RWPE1 (cell line): ENCODE results near the gene TP53TG5.
A peak's percentile ranks its signal among the peaks of the same experiment; 100 is the strongest.

ENCODE experiments used
- CTCF ChIA-PET: fragments of 350-600 bp; sonication (Branson Sonifier 250); formaldehyde crosslinking; extraction: SDS; loops from one replicate; lab custom pipeline; 2021; lab: Yijun Ruan, JAX
- POLR2A ChIA-PET: fragments of 400-600 bp; formaldehyde crosslinking; extraction: SDS; loops from one replicate; lab custom pipeline; 2020; ENCODE audit warnings: antibody characterized with exemption; ENCODE audit not compliant: low non-redundant PET; lab: Yijun Ruan, JAX
- DNase-seq: peaks from one replicate; pipeline ENCODE4 v3.0.0; 2012; ENCODE audit warnings: low spot score
- H3K27ac ChIP-seq: fragments of 450-650 bp; 2 replicates; pipeline ENCODE4 v1.5.1; 2017
- CTCF ChIP-seq: fragments of 450-650 bp; conservative IDR thresholded peaks from 2 replicates; pipeline ENCODE4 v1.5.1; 2017; ENCODE audit warnings: low read depth, mild to moderate bottlenecking

The TP53TG5 gene

DNA sequence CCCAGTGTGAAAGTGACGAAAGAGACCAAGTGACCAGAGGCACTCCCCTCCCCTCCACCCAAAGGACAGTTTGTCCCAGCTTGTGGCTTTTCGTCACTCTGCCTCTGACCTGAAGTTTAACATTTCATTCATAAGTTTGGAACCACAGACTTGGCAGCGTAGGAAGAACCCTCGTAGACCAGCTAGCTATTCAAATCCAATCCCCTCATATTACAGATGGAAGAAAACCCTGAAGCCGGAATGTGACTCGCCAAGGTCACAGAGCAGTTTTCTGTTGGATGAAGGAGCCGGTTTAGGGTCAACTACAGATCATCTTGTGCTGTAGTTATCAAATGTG, 19.1 kb downstream of the TP53TG5 start:
- TF ChIP-seq CTCF: no peak
- CTCF ChIA-PET: interaction anchor here (0.7 to 8.5 kb wide), 6 partner anchors 10 to 699 kb away, joined by 3 to 65 read pairs (median 4); no protein-coding TSS in a partner anchor
- POLR2A ChIA-PET: interaction anchor here (0.5 to 1.0 kb wide), 2 partner anchors 21 to 567 kb away, joined by 4 read pairs; no protein-coding TSS in a partner anchor
- peak overlapping the region; percentile 83 for H3K27ac ChIP-seq
- DNase-seq: no peak

DNA sequence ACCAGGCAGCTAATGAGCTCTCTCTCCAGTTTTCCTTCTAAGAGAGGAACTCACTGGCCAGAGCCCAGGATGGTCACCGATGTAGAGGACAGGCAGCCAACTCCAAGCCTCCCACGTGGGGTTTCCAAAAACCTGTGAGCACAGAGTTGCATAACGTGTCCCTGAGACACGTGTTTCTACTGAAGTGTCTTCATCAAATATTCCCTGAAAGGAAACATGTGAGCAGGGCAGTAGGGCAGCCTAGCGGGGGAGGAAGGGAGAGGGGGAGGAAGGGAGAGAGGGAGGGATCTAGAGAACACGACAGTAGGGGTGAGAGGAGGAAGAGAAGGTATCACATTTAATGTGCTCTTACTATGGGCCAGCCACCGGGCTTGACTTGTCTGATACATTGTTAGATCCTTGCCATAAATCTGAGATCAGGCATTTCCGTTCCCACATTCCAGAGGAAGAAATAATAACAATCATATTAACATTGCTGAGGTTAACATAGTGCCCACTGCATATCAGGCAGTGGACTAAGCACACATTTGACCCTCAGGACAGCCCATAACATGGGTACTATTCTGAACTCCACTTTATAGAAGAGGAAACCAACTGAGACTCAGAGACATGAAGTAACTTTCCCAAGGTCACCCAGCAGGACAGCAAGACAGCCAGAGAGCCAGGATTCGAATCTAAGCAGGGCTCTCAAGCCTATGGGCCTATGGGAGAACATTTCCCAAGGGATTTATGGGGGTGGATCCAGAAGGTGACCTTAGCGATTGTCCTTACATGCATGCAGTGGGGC, 19.6 kb downstream of the TP53TG5 start:
- ChIA-PET CTCF (interaction anchor here (0.9 to 8.5 kb wide), 4 partner anchors 9 to 262 kb away, joined by 3 to 65 read pairs (median 4); no protein-coding TSS in a partner anchor), POLR2A (interaction anchor here (0.5 to 2.0 kb wide), 4 partner anchors 10 to 567 kb away, joined by 3 to 14 read pairs (median 4); partner anchors contain the start of gene SDC4)
- TF ChIP-seq CTCF: no peak
- peak overlapping the region; percentile 83 for H3K27ac ChIP-seq
- no peak for DNase-seq

GRCh38 chr20:45355209-45356084, 22.7 kb downstream of the TP53TG5 start:
- no peak for TF ChIP-seq CTCF
- CTCF ChIA-PET: interaction anchor here (0.6 to 1.5 kb wide), 5 partner anchors 15 to 82 kb away, joined by 3 to 6 read pairs (median 3); no protein-coding TSS in a partner anchor
- no peak overlapping the region for H3K27ac ChIP-seq
- POLR2A ChIA-PET: no interaction called here
- DNase-seq: no peak

- no peak for DNase-seq
- CTCF ChIA-PET: interaction anchor here (0.8 to 1.5 kb wide), 4 partner anchors 19 to 82 kb away, joined by 3 to 6 read pairs (median 4); no protein-coding TSS in a partner anchor
- TF ChIP-seq CTCF: no peak
- H3K27ac ChIP-seq: no peak overlapping the region
- POLR2A ChIA-PET: no interaction called here
Measured at GRCh38 chr20:45354423-45355208, 23.5 kb downstream of the TP53TG5 start.

DNA sequence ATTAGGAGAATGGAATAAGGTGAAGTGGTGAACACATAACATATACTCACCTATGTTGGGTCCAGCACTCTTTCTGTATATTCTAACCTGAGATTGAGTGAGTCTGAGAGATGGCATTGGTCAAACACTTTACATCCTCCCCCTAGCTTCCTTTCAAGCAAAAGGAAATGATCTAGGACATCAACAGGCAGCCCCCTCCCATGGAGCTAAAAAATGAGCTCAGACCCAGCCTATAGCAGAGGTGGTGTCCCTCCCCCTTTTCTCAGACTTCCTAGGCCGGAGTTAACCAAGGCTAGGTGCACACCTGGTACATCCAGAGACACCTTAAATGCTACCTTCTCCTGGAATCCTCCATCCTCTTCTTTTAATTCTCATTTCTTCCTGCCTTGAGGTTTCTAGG, 24.4 kb downstream of the TP53TG5 start:
- no peak overlapping the region for H3K27ac ChIP-seq
- no peak for DNase-seq
- no peak for TF ChIP-seq CTCF
- ChIA-PET CTCF (interaction anchor here (1.3 kb wide), 1 partner anchor 60 kb away, joined by 5 read pairs; no protein-coding TSS in a partner anchor), POLR2A (no interaction called here)
